Lower lobe of right lung (tissue), 2 donors: ENCODE results near the gene DNAJB5. TPM values are rescaled to one million over a fixed set of nuclear protein-coding genes. Genes with fewer than 3 reads are reported as not detected.
A peak's percentile ranks its signal among the peaks of the same experiment; 100 is the strongest.

Experiments used
- ATAC-seq, 2 donors: fragments of 200-7000 bp; cut with Tn5 transposase; one replicate each; pipeline ENCODE4 v1.9.1; 2020 to 2022; ENCODE audit warnings: mild to moderate bottlenecking in 2 of 2, moderate library complexity in 2 of 2
- DNase-seq: peaks from one replicate; pipeline ENCODE4 v3.0.0-alpha.2; 2020
- H3K27ac ChIP-seq: fragments of 200-600 bp; one replicate; pipeline ENCODE4 v1.8.0; 2022
- H3K27me3 ChIP-seq: fragments of 200-600 bp; one replicate; pipeline ENCODE4 v1.8.0; 2022; ENCODE audit warnings: low read depth
- H3K36me3 ChIP-seq: fragments of 200-600 bp; one replicate; pipeline ENCODE4 v1.8.0; 2022; ENCODE audit warnings: mild to moderate bottlenecking
- H3K4me1 ChIP-seq: fragments of 200-600 bp; one replicate; pipeline ENCODE4 v1.8.0; 2022
- H3K4me3 ChIP-seq: fragments of 200-600 bp; one replicate; pipeline ENCODE4 v1.8.0; 2022; ENCODE audit warnings: mild to moderate bottlenecking
- H3K9me3 ChIP-seq: fragments of 200-600 bp; one replicate; pipeline ENCODE4 v1.8.0; 2022
- CTCF ChIP-seq: fragments of 200-600 bp; IDR thresholded peaks from one replicate; pipeline ENCODE4 v1.8.0; 2022; ENCODE audit warnings: antibody characterized with exemption, mild to moderate bottlenecking
- intact Hi-C: fragments of 100-400 bp; cut with DNase I; formaldehyde crosslinking; loops from one replicate; pipeline ENCODE4 v1.11.0; 2022
- total RNA-seq: library from RNA; stranded (reverse); fragmentation: NEBNext Ultra II Directional; extraction: Animal tissue kit (Norgen Biotek cat#: 25700); gene quantifications from one replicate; pipeline ENCODE4 v1.2.1, GENCODE V29; 2021
- donor health status: DM: no; HTN: yes; CAD: no; lungs with severe emphysema.

DNAJB5 gene
- total RNA-seq, 1 donor from 2014 or later: 6.0 TPM

DNA sequence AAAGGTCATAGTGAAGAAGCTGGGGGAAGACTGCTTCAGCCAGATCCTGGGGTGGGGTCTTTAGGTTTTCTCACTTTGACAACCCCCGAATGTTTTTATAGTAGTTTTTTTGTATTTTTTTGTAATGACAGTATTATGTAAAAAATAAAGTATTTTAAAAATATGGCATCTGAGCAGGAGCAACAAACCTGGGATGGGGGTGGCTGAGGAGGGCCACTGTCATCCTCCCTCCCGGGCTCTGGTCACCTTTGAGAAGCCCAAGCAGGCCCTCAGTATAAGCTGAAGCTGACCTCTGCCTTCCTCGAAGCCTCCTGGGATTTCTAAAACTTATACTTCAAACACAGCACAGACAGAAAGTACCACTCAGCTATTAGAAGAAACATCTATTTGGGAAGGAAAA lies 8.7 kb downstream of the DNAJB5 start:
- intact Hi-C loops: no loop called here
- peaks cover 10% of the 10 kb centered on the region for H3K36me3 ChIP-seq
- no peaks in the 10 kb centered on the region for H3K9me3 ChIP-seq
- H3K4me1 ChIP-seq: peaks cover 33% of the 10 kb centered on the region
- TF ChIP-seq CTCF: no peak
- no peak overlapping the region for H3K4me3 ChIP-seq
- no peak for ATAC-seq
- no peak for DNase-seq
- H3K27ac ChIP-seq: no peak overlapping the region
- H3K27me3 ChIP-seq: no peaks in the 10 kb centered on the region

DNA sequence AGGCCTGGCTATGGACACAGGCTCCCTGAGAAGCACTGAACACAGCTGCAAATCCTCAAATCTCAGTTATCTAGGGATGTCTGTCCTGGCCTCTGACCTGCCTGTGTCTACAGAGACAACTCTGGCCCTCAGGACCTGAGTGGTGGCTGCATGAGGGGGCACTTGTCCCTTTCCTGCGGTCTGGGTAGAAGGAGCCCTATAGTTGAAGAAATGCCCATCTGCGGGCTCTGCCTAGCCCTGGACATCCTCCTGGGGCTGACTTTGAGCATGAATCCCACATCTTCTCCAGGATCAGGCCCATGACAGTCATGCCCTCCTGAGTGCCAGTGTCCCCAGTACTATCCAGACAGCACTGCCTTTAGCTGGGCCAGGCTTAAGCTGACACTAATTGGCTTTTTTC lies 10.0 kb downstream of the DNAJB5 start:
- H3K9me3 ChIP-seq: no peaks in the 10 kb centered on the region
- DNase-seq (no peak), ATAC-seq (no peak)
- H3K4me1 ChIP-seq: peaks cover 20% of the 10 kb centered on the region
- no peak overlapping the region for H3K4me3 ChIP-seq
- no peaks in the 10 kb centered on the region for H3K27me3 ChIP-seq
- no peak overlapping the region for H3K27ac ChIP-seq
- intact Hi-C loops: no loop called here
- TF ChIP-seq CTCF: no peak
- peaks cover 10% of the 10 kb centered on the region for H3K36me3 ChIP-seq

DNA sequence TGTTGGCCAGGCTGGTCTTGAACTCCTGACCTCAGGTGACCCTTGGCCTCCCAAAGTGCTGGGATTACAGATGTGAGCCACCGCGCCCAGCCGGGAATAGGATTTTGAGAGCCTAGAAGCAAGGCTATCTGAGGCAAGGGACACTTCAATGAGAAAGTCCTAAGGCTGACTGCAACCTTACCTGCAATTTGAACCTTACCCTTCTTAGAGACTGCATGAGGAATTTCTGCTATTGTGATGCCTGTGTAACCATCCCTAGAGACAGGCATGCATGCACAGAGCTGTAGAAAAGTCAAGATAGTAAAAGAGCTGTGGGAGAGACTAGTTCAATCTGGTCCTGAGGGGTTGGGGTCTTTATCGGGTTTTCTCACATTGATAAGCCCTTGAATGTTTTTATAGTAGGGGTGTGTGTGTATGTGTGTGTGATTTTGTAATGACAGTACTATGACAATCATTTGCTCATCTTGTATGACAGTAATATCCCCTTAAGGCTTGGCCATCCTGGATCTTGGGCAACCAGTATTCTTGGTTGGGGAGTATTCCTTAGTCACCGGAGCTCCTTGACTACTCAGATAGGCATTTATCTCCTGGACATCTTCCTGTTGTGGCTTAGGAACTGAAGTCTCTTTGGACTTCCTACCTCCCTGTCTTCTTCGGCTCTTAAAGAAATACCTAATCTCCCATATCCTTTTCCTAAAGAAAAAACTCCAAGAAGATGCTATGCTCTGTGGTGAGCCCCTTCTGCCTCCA lies 11.2 kb downstream of the DNAJB5 start:
- TF ChIP-seq CTCF: no peak

GRCh38 chr9:35001285-35001677 lies 11.7 kb downstream of the DNAJB5 start:
- no peak for DNase-seq
- no peaks in the 10 kb centered on the region for H3K27me3 ChIP-seq
- H3K4me1 ChIP-seq: peaks cover 8% of the 10 kb centered on the region
- intact Hi-C loops: no loop called here
- ATAC-seq: peak; percentile 18 to 29
- no peaks in the 10 kb centered on the region for H3K9me3 ChIP-seq
- no peak overlapping the region for H3K4me3 ChIP-seq
- H3K36me3 ChIP-seq: peaks cover 10% of the 10 kb centered on the region
- TF ChIP-seq CTCF: no peak
- no peak overlapping the region for H3K27ac ChIP-seq

More for the DNA sequence above, 11.2 kb downstream of the DNAJB5 start:
- Histone ChIP-seq H3K4me3 (no peak overlapping the region), H3K36me3 (peaks cover 10% of the 10 kb centered on the region), H3K27me3 (no peaks in the 10 kb centered on the region), H3K9me3 (no peaks in the 10 kb centered on the region), H3K27ac (no peak overlapping the region), H3K4me1 (peaks cover 8% of the 10 kb centered on the region)
- intact Hi-C loops: no loop called here
- ATAC-seq (no peak), DNase-seq (no peak)

GRCh38 chr9:35001803-35002502 lies 12.4 kb downstream of the DNAJB5 start:
- peaks cover 4% of the 10 kb centered on the region for H3K36me3 ChIP-seq
- no peak for TF ChIP-seq CTCF
- DNase-seq (no peak), ATAC-seq (peak; percentile 23 to 58)
- no peak overlapping the region for H3K4me3 ChIP-seq
- no peak overlapping the region for H3K27ac ChIP-seq
- H3K27me3 ChIP-seq: no peaks in the 10 kb centered on the region
- H3K9me3 ChIP-seq: no peaks in the 10 kb centered on the region
- intact Hi-C loops: no loop called here
- peaks cover 8% of the 10 kb centered on the region for H3K4me1 ChIP-seq
